ENCODE measurements around the gene LENG9. TPM values are rescaled to one million over a fixed set of nuclear protein-coding genes. Genes with fewer than 3 reads are reported as not detected.
A peak's percentile ranks its signal among the peaks of the same experiment; 100 is the strongest.
"Not testable (repeated sequence)": the region's sequence is repeated elsewhere in the genome, so short reads cannot be mapped to it uniquely, and the experiment has no call there.

The LENG9 gene
- total RNA-seq, 8 experiments from 2014 or later = 1.6 to 10.7 (median 3.7) TPM

DNA sequence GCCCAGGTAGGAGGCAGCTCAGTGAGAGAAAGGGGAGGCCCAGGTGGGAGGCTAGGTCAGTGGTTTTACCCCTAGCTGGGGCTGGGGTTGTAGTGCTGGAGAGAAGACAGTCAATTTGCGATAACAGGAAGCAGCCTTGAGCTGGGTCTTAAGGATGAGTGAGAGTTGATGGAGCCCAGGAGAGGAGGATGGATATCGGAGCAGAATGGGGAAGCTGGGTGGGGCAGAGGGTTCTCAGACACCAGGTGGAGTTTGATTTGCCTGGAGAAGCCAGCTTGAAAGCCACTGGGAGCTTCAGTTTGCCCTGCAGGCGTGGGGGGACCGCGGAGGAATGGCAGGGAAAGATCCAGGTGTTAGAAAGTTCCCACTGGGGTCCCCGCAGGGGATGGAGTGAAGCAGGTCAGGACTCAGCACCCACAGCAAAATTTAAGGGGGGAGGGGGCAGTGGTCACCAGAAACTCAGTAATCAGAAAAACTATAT is 10.4 kb upstream of the LENG9 start:
- H3K4me3 ChIP-seq = no peak overlapping the region
- in situ Hi-C loops (cut with MboI; ENCODE audit: low pct_unique_long_range_greater_than_20kb in 2 of 9, low sequenced_read_pairs in 9 of 9, unreplicated experiment in 9 of 9) = no loop called here
- WGBS, 10 experiments = 52 to 100% (median 86%) methylated on average over 1 to 4 of the region's 6 CpGs; no CpG with 5 or more reads in 6 of the 10 experiments

DNA sequence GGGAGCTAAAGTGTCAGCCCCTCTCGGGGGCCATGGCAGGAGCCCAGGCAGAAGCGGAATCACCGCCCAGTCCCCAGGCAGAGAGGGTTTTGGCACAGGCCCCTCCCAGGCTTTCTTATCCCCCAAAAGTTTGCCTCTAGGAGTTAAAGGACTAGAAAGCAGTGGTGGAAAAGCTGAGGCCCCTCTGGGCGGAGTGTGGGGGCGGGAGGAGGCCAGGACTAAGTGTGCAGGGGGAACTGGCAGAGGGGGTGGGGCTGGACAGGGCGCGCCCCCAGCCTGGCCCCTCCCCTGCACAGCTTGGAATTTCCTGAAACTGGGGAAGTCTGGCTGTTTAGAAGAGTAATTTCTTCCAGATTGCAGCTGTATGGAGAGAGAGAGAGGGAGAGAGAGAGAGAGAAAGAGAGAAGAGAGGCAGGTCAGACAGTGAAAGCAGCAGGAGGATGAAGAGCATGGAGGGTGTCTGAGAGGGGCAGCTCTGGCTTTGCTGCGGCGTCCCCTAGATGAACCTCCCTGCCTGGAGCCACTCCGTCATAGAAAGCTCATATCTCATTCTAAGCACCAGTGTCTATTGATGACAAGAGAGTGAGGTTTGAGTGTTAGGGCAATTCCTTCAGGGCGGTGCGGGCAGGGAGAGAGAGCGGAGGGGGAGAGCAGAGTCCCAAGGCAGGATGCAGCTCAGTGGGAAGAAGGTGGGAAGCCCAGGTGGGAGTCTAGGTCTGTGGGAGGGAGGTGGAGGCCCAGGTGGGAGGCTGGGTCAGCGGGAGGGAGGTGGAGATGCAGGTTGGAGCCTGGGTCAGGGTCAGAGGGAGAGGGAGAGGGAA is 9.7 kb upstream of the LENG9 start, which contains the start of gene CDC42EP5:
TSS of gene CDC42EP5 (minus strand) at position 226 of the 821 bp plus-strand sequence. CDS start 7,749 bp downstream, outside the sequence.
- Histone ChIP-seq H3K4me3 (peak within 1 kb of the TSS in 4 of 5 donors; percentile 12 to 32 (median 22)), H3K4me1 (replicated peaks in 1 of 2) (peaks cover 21 to 33% of the 10 kb centered on the region in 2 donors), H3K27ac (peak within 1 kb of the TSS; percentile 24 to 70)
- in situ Hi-C loops (cut with MboI; ENCODE audit: low pct_unique_long_range_greater_than_20kb in 2 of 9, low sequenced_read_pairs in 9 of 9, unreplicated experiment in 9 of 9) = no loop called here
- peak; percentile 84 to 96 (median 91) for ATAC-seq (replicated peaks in 6 of 8)
- WGBS, 10 experiments = 0 to 20% (median 0%) methylated on average over 1 to 4 of the region's 14 CpGs; no CpG with 5 or more reads in 5 of the 10 experiments

More for the DNA sequence above, 10.4 kb upstream of the LENG9 start:
- Histone ChIP-seq H3K27ac (peak overlapping the region; percentile 24 to 70), H3K4me1 (replicated peaks in 1 of 2) (peaks cover 24 to 35% of the 10 kb centered on the region in 2 donors)
- ATAC-seq (replicated peaks in 6 of 8) = no peak

DNA sequence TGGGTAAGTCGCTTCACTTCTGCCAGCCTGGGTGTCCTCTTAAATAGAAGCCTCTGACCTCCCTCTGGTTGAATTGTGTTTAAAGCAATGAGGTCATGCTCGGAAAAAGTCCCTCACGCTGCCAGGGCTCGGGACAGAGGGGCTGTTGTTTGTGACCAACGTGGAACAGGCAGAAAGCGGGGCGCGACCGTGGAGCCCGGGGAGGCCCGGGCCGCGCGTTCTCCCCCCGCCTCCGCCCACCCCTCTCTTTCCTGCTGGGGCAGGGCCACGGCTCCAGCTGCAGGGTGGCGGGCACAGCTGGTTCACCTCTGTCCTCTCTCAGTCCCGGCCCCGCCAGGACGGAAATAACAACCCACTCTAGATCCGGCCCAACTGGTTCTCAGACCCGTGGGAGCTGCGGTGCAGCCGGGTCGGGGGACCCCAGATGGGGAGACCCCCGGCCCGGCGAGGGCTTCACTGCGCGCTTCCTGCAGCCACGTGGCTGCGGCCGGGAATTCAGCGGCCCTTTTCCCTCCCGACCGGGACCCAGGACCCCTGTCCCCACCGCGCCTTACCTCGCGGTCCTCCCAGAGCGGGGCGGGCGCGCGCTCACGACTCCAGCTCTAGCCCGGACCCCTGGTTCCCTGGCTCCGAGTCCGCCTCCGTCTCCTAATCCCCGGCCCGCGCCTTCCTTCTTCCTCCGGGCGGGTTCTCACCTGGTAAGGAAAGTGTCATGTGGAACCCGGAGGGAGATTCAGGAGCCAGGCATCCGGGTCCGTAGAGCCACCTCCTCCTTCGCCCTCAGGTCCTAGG is 7.6 kb upstream of the LENG9 start:
- in situ Hi-C loops (cut with MboI; ENCODE audit: low pct_unique_long_range_greater_than_20kb in 2 of 9, low sequenced_read_pairs in 9 of 9, unreplicated experiment in 9 of 9) = no loop called here
- ATAC-seq (replicated peaks in 6 of 8) = peak in 7 of 8 experiments; percentile 2 to 27 (median 9)
- WGBS, 10 experiments = 9 to 71% (median 20%) methylated on average over 1 to 12 of the region's 60 CpGs; no CpG with 5 or more reads in 5 of the 10 experiments
- Histone ChIP-seq H3K4me1 (replicated peaks in 1 of 2) (peaks cover 21 to 33% of the 10 kb centered on the region in 2 donors), H3K27ac (peak overlapping the region in 1 of 2 donors; percentile 73), H3K4me3 (peak overlapping the region in 4 of 5 donors; percentile 2 to 31 (median 20))

DNA sequence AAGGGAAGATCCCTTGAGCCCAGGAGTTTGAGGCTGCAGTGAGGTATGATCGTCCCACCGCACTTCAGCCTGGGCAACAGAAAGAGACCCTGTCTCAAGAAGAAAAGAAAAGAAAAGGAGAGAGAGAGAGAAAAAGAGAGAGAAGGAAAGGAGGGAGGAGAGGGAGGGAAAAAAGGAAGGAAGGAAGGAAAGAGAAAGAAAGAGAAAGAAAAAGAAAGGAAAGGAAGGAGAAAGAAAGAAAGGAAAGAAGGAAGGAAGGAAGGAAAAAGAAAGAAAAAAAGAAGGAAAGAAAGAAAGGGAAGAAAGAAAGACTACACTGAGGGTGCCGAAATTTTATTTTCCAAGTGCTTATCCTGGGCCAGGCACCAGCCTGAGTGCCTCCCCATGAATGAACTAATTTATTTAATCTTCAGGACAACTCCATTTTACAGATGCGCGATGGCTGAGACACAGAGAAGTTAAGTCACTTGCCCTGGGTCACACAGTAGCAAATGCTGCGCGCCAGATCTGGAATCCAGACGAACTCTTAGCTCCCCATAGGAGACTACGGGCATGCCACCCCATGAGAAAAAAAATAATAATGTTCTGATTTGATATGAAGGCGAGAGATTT is 6.8 kb upstream of the LENG9 start:
- ATAC-seq (replicated peaks in 6 of 8) = no peak
- Histone ChIP-seq H3K4me3 (peak overlapping the region in 1 of 5 donors; percentile 31), H3K27ac (no peak overlapping the region), H3K4me1 (replicated peaks in 1 of 2) (peaks cover 21 to 28% of the 10 kb centered on the region in 2 donors)
- in situ Hi-C loops (cut with MboI; ENCODE audit: low pct_unique_long_range_greater_than_20kb in 2 of 9, low sequenced_read_pairs in 9 of 9, unreplicated experiment in 9 of 9) = no loop called here
- WGBS, 10 experiments = 74 to 100% (median 84%) methylated on average over 1 to 10 of the region's 10 CpGs

DNA sequence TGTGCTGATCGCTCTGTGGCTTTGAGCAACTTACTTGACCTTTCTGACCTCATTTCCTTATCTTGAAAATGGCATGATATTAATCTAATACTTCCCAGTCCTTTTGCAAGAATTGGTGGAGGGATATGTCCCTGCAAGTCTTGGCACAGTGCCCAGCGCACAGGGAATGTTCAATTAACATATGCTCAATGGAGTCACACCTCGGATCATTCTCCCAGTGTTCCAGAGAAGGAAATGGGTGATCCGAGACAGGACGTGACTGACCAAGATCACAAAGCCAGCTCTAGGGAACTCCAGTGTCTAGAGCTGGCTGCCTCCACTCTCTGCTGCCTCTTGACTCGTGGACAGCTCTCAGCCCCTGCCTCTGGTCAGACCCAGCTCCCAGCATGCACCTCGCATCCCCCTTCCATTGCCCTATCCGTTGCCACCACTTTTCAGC is 5.9 kb upstream of the LENG9 start:
- H3K4me3 ChIP-seq = no peak overlapping the region
- WGBS, 10 experiments = 29 to 88% (median 54%) methylated on average over 1 to 5 of the region's 8 CpGs
- in situ Hi-C loops (cut with MboI; ENCODE audit: low pct_unique_long_range_greater_than_20kb in 2 of 9, low sequenced_read_pairs in 9 of 9, unreplicated experiment in 9 of 9) = no loop called here

DNA sequence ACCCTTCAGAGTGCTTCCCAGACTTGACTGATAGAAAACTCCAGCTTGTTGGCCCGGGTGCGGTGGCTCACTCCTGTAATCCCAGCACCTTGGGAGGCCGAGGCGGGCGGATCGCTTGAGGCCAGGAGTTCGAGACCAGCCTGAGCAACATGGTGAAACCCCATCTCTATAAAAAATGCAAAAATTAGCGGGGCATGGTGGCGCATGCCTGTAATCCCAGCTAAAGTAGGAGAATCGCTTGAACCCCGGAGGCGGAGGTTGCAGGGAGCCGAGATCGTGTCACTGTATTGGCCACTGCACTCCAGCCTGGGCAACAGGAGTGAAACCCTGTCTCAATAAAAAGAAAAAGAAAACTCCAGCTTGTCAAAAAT is 2.5 kb upstream of the LENG9 start:
- ATAC-seq (replicated peaks in 6 of 8); H3K4me3 ChIP-seq; in situ Hi-C loops (cut with MboI; ENCODE audit: low pct_unique_long_range_greater_than_20kb in 2 of 9, low sequenced_read_pairs in 9 of 9, unreplicated experiment in 9 of 9); H3K27ac ChIP-seq: not testable (repeated sequence)
- peaks cover 16 to 23% of the 10 kb centered on the region in 2 donors for H3K4me1 ChIP-seq (replicated peaks in 1 of 2)
- WGBS, 10 experiments = 84 to 100% (median 96%) methylated on average over 4 to 13 of the region's 14 CpGs; no CpG with 5 or more reads in 5 of the 10 experiments

More for the DNA sequence above, 5.9 kb upstream of the LENG9 start:
- Histone ChIP-seq H3K4me1 (replicated peaks in 1 of 2) (peaks cover 21 to 30% of the 10 kb centered on the region in 2 donors), H3K27ac (no peak overlapping the region)
- ATAC-seq (replicated peaks in 6 of 8) = no peak

DNA sequence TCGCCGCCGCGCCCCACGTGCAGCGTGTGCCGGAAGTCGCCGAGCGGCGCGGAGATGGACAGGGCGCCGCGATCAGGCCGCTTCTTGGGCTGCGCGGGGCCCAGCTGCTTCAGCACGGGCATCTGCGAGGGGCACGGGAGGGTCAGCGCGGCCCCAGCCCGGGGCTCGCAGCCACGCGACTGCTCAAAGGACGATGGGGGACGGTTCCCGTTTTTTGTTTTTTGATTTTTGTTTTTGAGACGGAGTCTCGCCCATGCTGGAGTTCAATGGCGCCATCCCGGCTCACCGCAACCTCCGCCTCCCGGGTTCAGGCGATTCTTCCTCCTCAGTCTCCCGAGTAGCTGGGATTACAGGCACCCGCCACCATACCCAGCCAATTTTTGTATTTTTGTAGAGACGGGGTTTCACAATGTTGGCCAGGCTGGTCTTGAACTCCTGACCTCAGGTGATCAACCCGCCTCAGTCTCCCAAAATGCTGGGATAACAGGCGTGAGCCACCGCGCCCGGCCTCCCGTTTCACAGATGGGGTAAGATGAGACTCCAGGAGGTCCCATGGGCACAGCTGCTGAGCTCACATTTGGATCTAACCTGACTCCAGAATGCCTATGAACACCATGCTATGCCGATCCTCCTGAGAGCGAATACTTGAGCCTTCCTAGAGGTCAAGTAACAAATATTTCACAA is 2.0 kb upstream of the LENG9 start:
- 73 to 100% (median 88%) methylated on average over 1 to 28 of the region's 49 CpGs; no CpG with 5 or more reads in 1 of the 10 experiments for WGBS, 10 experiments
- in situ Hi-C loops (cut with MboI; ENCODE audit: low pct_unique_long_range_greater_than_20kb in 2 of 9, low sequenced_read_pairs in 9 of 9, unreplicated experiment in 9 of 9) = no loop called here
- H3K4me1 ChIP-seq (replicated peaks in 1 of 2) = peaks cover 10 to 18% of the 10 kb centered on the region in 2 donors
- no peak for ATAC-seq (replicated peaks in 6 of 8)
- peak overlapping the region; percentile 39 to 59 (median 49) for H3K4me3 ChIP-seq
- H3K27ac ChIP-seq = peak overlapping the region; percentile 92 to 94

DNA sequence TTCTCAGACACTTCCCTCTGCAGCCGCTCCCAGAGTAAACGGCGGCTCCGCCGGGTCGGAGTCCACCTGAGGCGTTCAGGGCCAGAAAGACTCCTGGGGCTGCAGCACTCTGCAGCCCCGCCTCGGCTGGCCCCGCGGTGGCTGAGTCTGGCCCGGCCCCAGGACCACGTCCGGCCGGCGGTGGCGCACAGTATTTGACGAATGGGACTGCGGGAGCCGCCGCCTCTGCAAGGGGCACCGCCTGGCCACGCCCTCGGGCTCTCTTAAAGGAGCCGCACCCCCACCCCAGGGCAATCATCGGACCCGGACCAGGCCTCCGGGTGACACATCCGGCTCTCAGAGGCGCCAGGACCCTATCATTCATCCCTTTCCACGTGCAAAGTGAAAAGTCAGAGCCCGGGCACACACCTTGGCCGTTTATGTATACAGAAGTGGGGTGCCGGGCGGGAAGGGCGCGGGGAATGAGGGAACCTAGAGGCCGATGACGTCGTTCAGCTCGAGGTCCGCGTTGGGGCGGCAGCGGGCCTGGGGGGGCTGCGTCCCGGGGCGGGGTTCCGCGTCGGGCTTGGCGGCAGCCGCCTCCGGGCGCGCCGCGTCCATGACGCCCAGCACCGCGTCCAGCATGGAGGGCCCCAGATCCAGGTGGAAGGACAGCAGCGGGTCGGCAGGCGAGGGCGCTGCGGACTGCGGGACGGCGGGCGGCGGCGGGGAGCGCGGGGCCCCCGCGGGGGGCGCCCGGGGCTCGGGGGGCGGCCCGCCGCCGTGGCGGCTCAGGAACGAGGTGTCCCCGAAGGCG is 1.2 kb upstream of the LENG9 start:
- WGBS, 10 experiments = 0% methylated on average over 4 to 7 of the region's 87 CpGs; no CpG with 5 or more reads in 8 of the 10 experiments
- in situ Hi-C loops (cut with MboI; ENCODE audit: low pct_unique_long_range_greater_than_20kb in 2 of 9, low sequenced_read_pairs in 9 of 9, unreplicated experiment in 9 of 9) = no loop called here
- Histone ChIP-seq H3K4me3 (peak overlapping the region; percentile 39 to 59 (median 49)), H3K27ac (peak overlapping the region; percentile 92 to 94), H3K4me1 (replicated peaks in 1 of 2) (peaks cover 10 to 15% of the 10 kb centered on the region in 2 donors)
- peak; percentile 3 to 75 (median 70) for ATAC-seq (replicated peaks in 6 of 8)

DNA sequence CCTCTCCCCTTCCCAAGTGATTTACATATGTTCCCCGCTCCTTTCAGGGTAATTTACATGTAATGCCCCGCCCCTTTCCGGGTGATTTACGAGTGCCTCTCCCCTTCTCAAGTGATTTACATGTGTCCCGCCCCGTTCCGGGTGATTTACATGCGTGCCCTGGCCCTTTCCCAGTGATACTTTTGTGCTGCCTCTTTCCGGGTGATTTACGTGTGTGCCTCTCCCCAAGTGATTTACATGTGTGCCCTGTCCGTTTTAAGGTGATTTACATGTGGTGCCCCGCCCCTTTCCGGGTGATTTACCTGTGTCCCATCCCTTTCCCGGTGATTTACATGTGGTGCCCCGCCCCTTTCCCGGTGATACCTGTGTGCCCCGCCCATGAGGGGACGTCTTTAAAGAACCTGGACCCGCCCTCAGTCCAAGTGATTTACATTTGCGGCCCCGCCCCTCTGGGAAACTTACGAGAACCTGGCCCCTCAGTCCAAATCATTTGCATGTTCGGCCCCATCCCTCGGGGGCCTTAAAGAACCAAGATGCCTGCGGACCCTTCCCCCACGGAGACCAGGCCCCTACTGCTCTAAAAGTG is 559 bp upstream of the LENG9 start:
- ATAC-seq (replicated peaks in 6 of 8) = peak; percentile 25 to 66 (median 55)
- Histone ChIP-seq H3K27ac (peak overlapping the region; percentile 92 to 94), H3K4me3 (peak overlapping the region; percentile 39 to 59 (median 49)), H3K4me1 (replicated peaks in 1 of 2) (peaks cover 10 to 11% of the 10 kb centered on the region in 2 donors)
- 0 to 10% methylated on average over 2 to 5 of the region's 26 CpGs; no CpG with 5 or more reads in 8 of the 10 experiments for WGBS, 10 experiments
- in situ Hi-C loops (cut with MboI; ENCODE audit: low pct_unique_long_range_greater_than_20kb in 2 of 9, low sequenced_read_pairs in 9 of 9, unreplicated experiment in 9 of 9) = no loop called here

DNA sequence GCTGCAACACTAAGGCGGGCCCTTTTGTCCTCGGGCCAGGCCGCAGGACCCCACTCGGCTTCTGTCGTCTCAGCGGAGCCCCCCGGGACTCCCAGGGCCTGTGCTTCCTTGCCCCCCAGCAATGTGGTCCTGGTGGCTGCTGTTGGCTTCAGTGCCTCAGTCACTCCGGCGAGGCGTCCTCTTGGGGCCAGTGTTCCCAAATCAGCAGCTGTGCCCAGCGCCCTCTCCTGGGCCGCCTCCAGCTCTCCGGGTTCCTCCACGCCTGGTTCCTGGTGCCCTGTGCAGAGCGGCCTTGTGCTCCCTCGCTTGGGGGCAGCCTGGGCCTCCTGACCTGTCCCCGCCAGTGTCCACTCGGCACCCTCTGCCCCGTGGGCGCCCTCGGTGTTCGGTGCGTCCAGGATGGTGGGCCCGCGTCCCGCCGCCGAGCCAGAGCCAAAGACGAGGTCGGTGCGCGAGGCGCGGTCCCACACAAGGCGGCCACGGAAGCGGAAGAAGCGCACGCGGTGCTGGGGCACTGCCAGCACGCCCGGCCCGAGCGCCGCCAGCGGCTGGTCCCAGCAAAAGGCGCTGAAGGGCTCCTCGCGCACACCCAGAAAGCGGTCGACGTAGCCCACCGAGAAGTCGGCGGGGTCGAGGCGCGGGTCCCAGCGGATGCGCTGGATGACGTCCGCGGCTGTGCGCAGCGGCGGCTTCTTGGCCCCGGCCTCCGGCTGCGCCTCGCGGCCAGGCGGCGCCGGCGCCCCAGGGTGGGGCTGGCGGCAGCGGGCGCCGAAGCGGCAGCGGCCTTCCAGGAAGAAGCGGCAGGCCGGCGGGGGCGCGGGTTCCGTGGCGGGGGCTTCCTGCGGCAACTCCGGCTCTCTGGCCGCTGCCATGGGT is 685 bp downstream of the LENG9 start:
- peaks cover 10 to 11% of the 10 kb centered on the region in 2 donors for H3K4me1 ChIP-seq (replicated peaks in 1 of 2)
- in situ Hi-C loops (cut with MboI; ENCODE audit: low pct_unique_long_range_greater_than_20kb in 2 of 9, low sequenced_read_pairs in 9 of 9, unreplicated experiment in 9 of 9) = no loop called here
- peak overlapping the region; percentile 39 to 59 (median 49) for H3K4me3 ChIP-seq
- WGBS, 10 experiments = 1 to 54% (median 2%) methylated on average over 5 to 23 of the region's 91 CpGs; no CpG with 5 or more reads in 7 of the 10 experiments
- ATAC-seq (replicated peaks in 6 of 8) = peak; percentile 6 to 20 (median 6)
- peak overlapping the region; percentile 91 for H3K27ac ChIP-seq
